Glomerular visceral epithelial cell (primary cell): ENCODE data around the gene NELL2.
"Not testable (repeated sequence)": the region's sequence is repeated elsewhere in the genome, so short reads cannot be mapped to it uniquely, and the experiment has no call there.

ENCODE experiments used
- DNase-seq: peaks from one replicate; pipeline ENCODE4 v3.0.0-alpha.2; 2016; ENCODE audit errors: extremely low spot score

NELL2 gene

GRCh38 chr12:44875954-44876543 lies at the start of gene NELL2:
Gene NELL2 (minus strand): TSS chr12:44876315. CDS start chr12:44875869, 446 bp downstream.
- peak; percentile 17 for DNase-seq

- no peak for DNase-seq
Observed at GRCh38 chr12:44921736-44922135, 45.6 kb upstream of the NELL2 start.

GRCh38 chr12:44917141-44917540 lies 41.0 kb upstream of the NELL2 start:
- DNase-seq: no peak

- DNase-seq: no peak
Observed at GRCh38 chr12:44915958-44916357, 39.8 kb upstream of the NELL2 start.

- DNase-seq: no peak
Observed at GRCh38 chr12:44904321-44904720, 28.2 kb upstream of the NELL2 start.

- DNase-seq: not testable (repeated sequence)
Observed at GRCh38 chr12:44898108-44898507, 22.0 kb upstream of the NELL2 start.

GRCh38 chr12:44889926-44890325 lies 13.8 kb upstream of the NELL2 start:
- no peak for DNase-seq

- DNase-seq: no peak
Observed at GRCh38 chr12:44889162-44889561, 13.0 kb upstream of the NELL2 start.

GRCh38 chr12:44885902-44886301 lies 9.8 kb upstream of the NELL2 start:
- DNase-seq: no peak

- DNase-seq: no peak
Observed at GRCh38 chr12:44881197-44881596, 5.1 kb upstream of the NELL2 start.

GRCh38 chr12:44876544-44877410 lies 662 bp upstream of the NELL2 start:
- DNase-seq: no peak

GRCh38 chr12:44875417-44875953 lies 630 bp downstream of the NELL2 start:
- no peak for DNase-seq

- no peak for DNase-seq
Observed at GRCh38 chr12:44874981-44875416, 1.1 kb downstream of the NELL2 start.

GRCh38 chr12:44873898-44874297 lies 2.2 kb downstream of the NELL2 start:
- no peak for DNase-seq

- DNase-seq: no peak
Observed at GRCh38 chr12:44869503-44869902, 6.6 kb downstream of the NELL2 start.

- DNase-seq: no peak
Observed at GRCh38 chr12:44863867-44864266, 12.2 kb downstream of the NELL2 start.

GRCh38 chr12:44859998-44860689 lies 16.0 kb downstream of the NELL2 start:
- no peak for DNase-seq

- DNase-seq: no peak
Observed at GRCh38 chr12:44858226-44858855, 17.8 kb downstream of the NELL2 start.

- DNase-seq: no peak
Observed at GRCh38 chr12:44852483-44852882, 23.6 kb downstream of the NELL2 start.

GRCh38 chr12:44851586-44851985 lies 24.5 kb downstream of the NELL2 start:
- DNase-seq: no peak

GRCh38 chr12:44848703-44849085 lies 27.4 kb downstream of the NELL2 start:
- no peak for DNase-seq
